Ovary (tissue), 9 donors: ENCODE data around the gene C1QC. TPM values are rescaled to one million over a fixed set of nuclear protein-coding genes. Genes with fewer than 3 reads are reported as not detected.

Experiments used
- DNase-seq, 5 donors: peaks; one replicate each; pipeline ENCODE4 v3.0.0-alpha.2; 2019 to 2020
- H3K27ac ChIP-seq, 2 donors: fragments of 200-600 bp; one replicate each; pipeline versions ENCODE4 v1.5.1 to v1.8.0; 2019 to 2022
- H3K27me3 ChIP-seq: fragments of 200-600 bp; one replicate; pipeline ENCODE4 v1.8.0; 2022
- H3K36me3 ChIP-seq: fragments of 200-600 bp; sonication (generic); one replicate; pipeline ENCODE4 v1.5.1; 2019
- H3K4me1 ChIP-seq: one replicate; pipeline ENCODE4 v1.8.1; 2013; ENCODE audit warnings: mild to moderate bottlenecking, moderate library complexity; ENCODE audit not compliant: insufficient read depth
- H3K4me3 ChIP-seq: fragments of 200-600 bp; sonication (generic); one replicate; pipeline ENCODE4 v1.5.1; 2017
- H3K9me3 ChIP-seq, 2 donors: fragments of 200-600 bp in 1 of 2; sonication (generic) in 1 of 2; one replicate each; pipeline versions ENCODE4 v1.5.1 to v1.8.1; 2013 to 2019; ENCODE audit warnings: mild to moderate bottlenecking in 1 of 2, moderate library complexity in 1 of 2
- CTCF ChIP-seq, 3 donors: fragments of 450-650 bp in 2 of 3; fragments of 200-600 bp in 1 of 3; IDR thresholded peaks; one replicate each; pipeline versions ENCODE4 v1.5.1 to v1.8.0; 2016 to 2022; ENCODE audit warnings: antibody characterized with exemption in 3 of 3, mild to moderate bottlenecking in 1 of 3
- EP300 ChIP-seq: sonication (generic); formaldehyde crosslinking; IDR thresholded peaks from one replicate; pipeline ENCODE4 v1.6.1; 2017; ENCODE audit warnings: antibody characterized with exemption
- POLR2A ChIP-seq: fragments of 450-650 bp; IDR thresholded peaks from one replicate; pipeline ENCODE4 v1.6.1; 2017; ENCODE audit warnings: antibody characterized with exemption, mild to moderate bottlenecking, moderate library complexity
- WGBS, 3 donors: extraction: QIAGEN DNeasy Blood & Tissue Kit in 1 of 3; methylation state at CpG; one replicate each; pipeline versions ENCODE4 v1.1.5 to v1.1.7; 2013 to 2017; 5-methylcytosine and 5-hydroxymethylcytosine counted together
- intact Hi-C, 4 donors: fragments of 100-400 bp; cut with DNase I; formaldehyde crosslinking; loops; one replicate each; pipeline versions ENCODE4 v1.11.0 to v1.15.1; 2022 to 2023
- polyA plus RNA-seq, 2 donors: library from polyadenylated mRNA; stranded (reverse); fragments of 200-250 nt in 1 of 2; fragments of 350-450 nt in 1 of 2; fragmentation: Illumina TruSeq in 1 of 2; extraction: RNeasy Lipid Tissue Mini Kit (QIAGEN cat#74804) in 1 of 2; gene quantifications; one replicate each; pipeline ENCODE4 v1.2.3, GENCODE V29; 2013 to 2014
- total RNA-seq, 7 donors: library from RNA; depleted of rRNA in 2 of 7; stranded (reverse); fragments of >200 nt in 2 of 7; fragmentation: NEBNext Ultra II Directional in 3 of 7; extraction: Animal tissue kit (Norgen Biotek cat#: 25700) in 3 of 7; gene quantifications; one replicate each; pipeline versions ENCODE4 v1.1.0 to v1.2.4, GENCODE V29; 2016 to 2023
- donor health status: DM: no; HTN: no; CAD: no; lungs with moderate emphysema.
- donor health status: DM: no; HTN: no; CAD: no.
- donor health status: Bipolar disorder and iron deficiency.
- donor health status: DM: yes; HTN: yes; CAD: no.
- donor health status: DM: no; HTN: no; CAD: no.
- donor health status: DM: yes; HTN: yes; CAD: no.

C1QC gene
- total and polyA plus RNA-seq, 9 donors: 30.2 to 136 (median 51.1) TPM

DNA sequence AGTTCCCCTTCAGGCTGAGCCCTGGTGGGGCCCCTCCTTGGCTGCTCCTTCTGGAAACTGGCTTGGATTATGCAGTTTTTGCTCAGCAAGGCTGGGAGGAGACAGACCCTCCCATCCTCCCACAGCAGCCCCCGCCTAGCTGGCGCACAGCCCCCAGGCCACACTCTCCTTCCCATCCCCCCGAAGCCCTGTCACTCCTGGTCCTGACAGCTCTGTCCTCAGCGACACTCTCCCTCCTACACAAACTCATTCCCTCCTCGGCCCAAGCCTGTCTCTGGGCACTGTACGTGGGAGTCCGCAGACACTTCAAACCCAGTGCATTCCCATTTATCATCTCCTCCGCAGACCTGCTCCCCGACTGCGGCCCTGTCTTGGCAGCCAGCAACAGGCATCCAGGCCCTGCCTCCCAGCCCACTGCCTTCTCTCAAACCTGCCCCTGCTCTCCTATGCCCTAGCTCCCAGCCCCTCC lies 42.2 kb downstream of the C1QC start:
- intact Hi-C loops: no loop called here
- peak in 2 of 5 donors; percentile 32 to 41 for DNase-seq
- Histone ChIP-seq H3K27ac (no peak overlapping the region), H3K4me3 (no peak overlapping the region), H3K36me3 (no peaks in the 10 kb centered on the region), H3K27me3 (no peaks in the 10 kb centered on the region), H3K4me1 (peaks cover 4% of the 10 kb centered on the region), H3K9me3 (no peaks in the 10 kb centered on the region)
- 8 to 15% (median 13%) methylated on average over 10 of the region's 10 CpGs for WGBS, 3 donors
- TF ChIP-seq POLR2A (no peak), EP300 (no peak), CTCF (IDR thresholded peaks at IDR 0.05) (no peak)

GRCh38 chr1:22687191-22687590 lies 43.8 kb downstream of the C1QC start:
- intact Hi-C loops: no loop called here
- Histone ChIP-seq H3K4me3 (no peak overlapping the region), H3K4me1 (peaks cover 4% of the 10 kb centered on the region), H3K27ac (no peak overlapping the region), H3K27me3 (no peaks in the 10 kb centered on the region), H3K36me3 (no peaks in the 10 kb centered on the region), H3K9me3 (no peaks in the 10 kb centered on the region)
- TF ChIP-seq EP300 (no peak), POLR2A (no peak), CTCF (IDR thresholded peaks at IDR 0.05) (no peak)
- WGBS, 3 donors: 71 to 90% (median 75%) methylated on average over 2 of the region's 2 CpGs
- no peak for DNase-seq

- Histone ChIP-seq H3K36me3 (no peaks in the 10 kb centered on the region), H3K9me3 (no peaks in the 10 kb centered on the region), H3K27me3 (no peaks in the 10 kb centered on the region), H3K27ac (no peak overlapping the region), H3K4me1 (peaks cover 4% of the 10 kb centered on the region), H3K4me3 (no peak overlapping the region)
- no peak for DNase-seq
- TF ChIP-seq EP300: no peak
- TF ChIP-seq CTCF (IDR thresholded peaks at IDR 0.05): no peak
- no peak for TF ChIP-seq POLR2A
- intact Hi-C loops: no loop called here
Observed at GRCh38 chr1:22688466-22688865, 45.0 kb downstream of the C1QC start.

DNA sequence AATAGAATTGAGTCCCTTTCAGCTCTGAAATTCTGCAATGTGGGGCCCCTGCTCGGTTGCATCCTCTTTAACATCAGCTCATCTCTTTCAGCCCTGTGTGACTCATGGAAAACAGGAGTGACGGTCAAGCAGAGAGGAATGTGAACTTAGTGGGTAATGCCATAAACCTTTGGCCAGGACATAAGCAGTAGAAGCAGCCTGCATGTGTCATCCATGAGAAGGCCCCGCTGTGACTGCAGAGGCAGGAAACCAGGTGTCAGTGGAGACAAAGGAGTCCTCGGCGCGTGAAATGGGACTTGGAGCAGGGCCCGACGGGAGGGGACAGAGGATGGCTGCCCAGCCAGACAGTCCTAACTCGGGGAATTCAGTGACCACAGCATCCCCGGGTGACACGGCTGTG lies 46.1 kb downstream of the C1QC start:
- Histone ChIP-seq H3K27me3 (no peaks in the 10 kb centered on the region), H3K4me1 (peaks cover 4% of the 10 kb centered on the region), H3K9me3 (no peaks in the 10 kb centered on the region), H3K27ac (no peak overlapping the region), H3K36me3 (no peaks in the 10 kb centered on the region), H3K4me3 (no peak overlapping the region)
- WGBS, 3 donors: 75 to 82% (median 81%) methylated on average over 11 of the region's 11 CpGs
- TF ChIP-seq POLR2A (no peak), CTCF (IDR thresholded peaks at IDR 0.05) (no peak), EP300 (no peak)
- DNase-seq: no peak
- intact Hi-C loops: no loop called here
